HL-60 (cell line): ENCODE results near the gene DNAJC2.

Source experiments
- DNase-seq, 2 experiments: peaks; one replicate each; pipeline ENCODE4 v3.0.0-alpha.2; 2010 to 2020; ENCODE audit warnings: low read depth in 1 of 2, low spot score in 1 of 2
- H3K27ac ChIP-seq: fragments of 250-450 bp; sonication (Bioruptor Pico); replicated peaks from 2 replicates; pipeline ENCODE4 v1.5.1; 2020; ENCODE audit warnings: mild to moderate bottlenecking, moderate library complexity
- H3K27me3 ChIP-seq: fragments of 250-450 bp; sonication (Bioruptor Pico); 2 replicates; pipeline ENCODE4 v1.5.1; 2021; ENCODE audit warnings: mild to moderate bottlenecking, moderate library complexity; ENCODE audit not compliant: insufficient read depth, poor library complexity, severe bottlenecking
- H3K4me3 ChIP-seq: replicated peaks from 2 replicates; pipeline ENCODE4 v1.5.1; 2011; ENCODE audit warnings: mild to moderate bottlenecking, control low read depth, low read length; ENCODE audit not compliant: insufficient read depth
- GABPA ChIP-seq: IDR thresholded peaks from 2 replicates; pipeline ENCODE4 v1.6.1; 2012; ENCODE audit warnings: low read depth
- POLR2AphosphoS5 ChIP-seq: IDR thresholded peaks from 2 replicates; pipeline ENCODE4 v1.6.1; 2012; ENCODE audit warnings: low read depth
- SPI1 ChIP-seq: IDR thresholded peaks from 2 replicates; pipeline ENCODE4 v1.6.1; 2012; ENCODE audit warnings: low read depth, mild to moderate bottlenecking, borderline replicate concordance
- TF ChIP-seq, protein P1 (sequence below): IDR thresholded peaks from one replicate; pipeline ENCODE4 v1.5.1; 2011; ENCODE audit warnings: low read length, control low read depth, inconsistent platforms; ENCODE audit not compliant: insufficient read depth
- TF ChIP-seq, protein P2 (sequence below): IDR thresholded peaks from 2 replicates; pipeline ENCODE4 v1.6.1; 2012; ENCODE audit warnings: low read depth; ENCODE audit not compliant: insufficient replicate concordance

DNAJC2 gene

DNA sequence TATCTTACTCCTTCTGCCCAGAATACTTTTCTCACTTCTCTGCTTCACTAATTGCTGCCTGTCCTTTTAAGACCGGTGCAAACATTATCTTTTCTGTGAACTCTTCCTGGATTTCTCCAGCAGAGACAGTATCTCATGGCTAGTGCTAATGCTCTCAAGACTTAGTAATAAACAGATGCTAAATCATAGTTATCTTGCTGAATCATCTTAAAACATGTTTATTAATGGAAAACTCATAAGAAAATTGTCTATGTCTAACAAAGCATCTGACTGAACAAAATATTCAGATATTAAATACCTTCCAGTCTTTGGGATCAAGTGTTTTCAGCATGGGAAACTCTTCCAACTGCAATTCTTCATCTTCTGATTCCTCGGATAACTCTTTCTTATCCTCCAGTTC, 3.1 kb downstream of the DNAJC2 start:
- TF ChIP-seq GABPA: no peak
- DNase-seq: no peak
- Histone ChIP-seq H3K4me3 (no peak overlapping the region), H3K27me3 (no peaks in the 10 kb centered on the region), H3K27ac (no peak overlapping the region)

DNA sequence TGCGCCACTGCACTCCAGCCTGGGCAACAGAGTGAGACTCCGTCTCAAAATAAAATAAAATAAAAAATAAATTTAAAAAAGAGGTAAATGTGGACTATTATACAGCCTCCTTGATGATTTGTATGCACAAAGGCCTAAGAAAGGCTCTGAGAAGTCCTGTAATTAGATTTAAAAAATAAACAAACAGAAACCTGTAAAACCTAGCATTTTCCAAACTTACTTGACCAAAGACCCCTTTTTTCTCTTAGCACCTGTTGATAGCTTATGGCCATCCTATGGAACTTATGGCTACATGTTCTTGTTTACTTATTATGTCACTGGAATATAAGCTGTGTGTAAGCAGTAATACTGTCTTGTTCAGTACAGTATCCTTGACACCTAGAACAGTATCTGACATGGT, 5.7 kb downstream of the DNAJC2 start:
- H3K4me3 ChIP-seq: no peak overlapping the region
- no peak for TF ChIP-seq POLR2AphosphoS5
- no peak for TF ChIP-seq GABPA
- TF ChIP-seq SPI1: no peak
- TF ChIP-seq, protein P1, sequence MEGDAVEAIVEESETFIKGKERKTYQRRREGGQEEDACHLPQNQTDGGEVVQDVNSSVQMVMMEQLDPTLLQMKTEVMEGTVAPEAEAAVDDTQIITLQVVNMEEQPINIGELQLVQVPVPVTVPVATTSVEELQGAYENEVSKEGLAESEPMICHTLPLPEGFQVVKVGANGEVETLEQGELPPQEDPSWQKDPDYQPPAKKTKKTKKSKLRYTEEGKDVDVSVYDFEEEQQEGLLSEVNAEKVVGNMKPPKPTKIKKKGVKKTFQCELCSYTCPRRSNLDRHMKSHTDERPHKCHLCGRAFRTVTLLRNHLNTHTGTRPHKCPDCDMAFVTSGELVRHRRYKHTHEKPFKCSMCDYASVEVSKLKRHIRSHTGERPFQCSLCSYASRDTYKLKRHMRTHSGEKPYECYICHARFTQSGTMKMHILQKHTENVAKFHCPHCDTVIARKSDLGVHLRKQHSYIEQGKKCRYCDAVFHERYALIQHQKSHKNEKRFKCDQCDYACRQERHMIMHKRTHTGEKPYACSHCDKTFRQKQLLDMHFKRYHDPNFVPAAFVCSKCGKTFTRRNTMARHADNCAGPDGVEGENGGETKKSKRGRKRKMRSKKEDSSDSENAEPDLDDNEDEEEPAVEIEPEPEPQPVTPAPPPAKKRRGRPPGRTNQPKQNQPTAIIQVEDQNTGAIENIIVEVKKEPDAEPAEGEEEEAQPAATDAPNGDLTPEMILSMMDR: no peak
- TF ChIP-seq, protein P2, sequence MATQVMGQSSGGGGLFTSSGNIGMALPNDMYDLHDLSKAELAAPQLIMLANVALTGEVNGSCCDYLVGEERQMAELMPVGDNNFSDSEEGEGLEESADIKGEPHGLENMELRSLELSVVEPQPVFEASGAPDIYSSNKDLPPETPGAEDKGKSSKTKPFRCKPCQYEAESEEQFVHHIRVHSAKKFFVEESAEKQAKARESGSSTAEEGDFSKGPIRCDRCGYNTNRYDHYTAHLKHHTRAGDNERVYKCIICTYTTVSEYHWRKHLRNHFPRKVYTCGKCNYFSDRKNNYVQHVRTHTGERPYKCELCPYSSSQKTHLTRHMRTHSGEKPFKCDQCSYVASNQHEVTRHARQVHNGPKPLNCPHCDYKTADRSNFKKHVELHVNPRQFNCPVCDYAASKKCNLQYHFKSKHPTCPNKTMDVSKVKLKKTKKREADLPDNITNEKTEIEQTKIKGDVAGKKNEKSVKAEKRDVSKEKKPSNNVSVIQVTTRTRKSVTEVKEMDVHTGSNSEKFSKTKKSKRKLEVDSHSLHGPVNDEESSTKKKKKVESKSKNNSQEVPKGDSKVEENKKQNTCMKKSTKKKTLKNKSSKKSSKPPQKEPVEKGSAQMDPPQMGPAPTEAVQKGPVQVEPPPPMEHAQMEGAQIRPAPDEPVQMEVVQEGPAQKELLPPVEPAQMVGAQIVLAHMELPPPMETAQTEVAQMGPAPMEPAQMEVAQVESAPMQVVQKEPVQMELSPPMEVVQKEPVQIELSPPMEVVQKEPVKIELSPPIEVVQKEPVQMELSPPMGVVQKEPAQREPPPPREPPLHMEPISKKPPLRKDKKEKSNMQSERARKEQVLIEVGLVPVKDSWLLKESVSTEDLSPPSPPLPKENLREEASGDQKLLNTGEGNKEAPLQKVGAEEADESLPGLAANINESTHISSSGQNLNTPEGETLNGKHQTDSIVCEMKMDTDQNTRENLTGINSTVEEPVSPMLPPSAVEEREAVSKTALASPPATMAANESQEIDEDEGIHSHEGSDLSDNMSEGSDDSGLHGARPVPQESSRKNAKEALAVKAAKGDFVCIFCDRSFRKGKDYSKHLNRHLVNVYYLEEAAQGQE: no peak
- no peaks in the 10 kb centered on the region for H3K27me3 ChIP-seq
- no peak overlapping the region for H3K27ac ChIP-seq
- DNase-seq: no peak

DNA sequence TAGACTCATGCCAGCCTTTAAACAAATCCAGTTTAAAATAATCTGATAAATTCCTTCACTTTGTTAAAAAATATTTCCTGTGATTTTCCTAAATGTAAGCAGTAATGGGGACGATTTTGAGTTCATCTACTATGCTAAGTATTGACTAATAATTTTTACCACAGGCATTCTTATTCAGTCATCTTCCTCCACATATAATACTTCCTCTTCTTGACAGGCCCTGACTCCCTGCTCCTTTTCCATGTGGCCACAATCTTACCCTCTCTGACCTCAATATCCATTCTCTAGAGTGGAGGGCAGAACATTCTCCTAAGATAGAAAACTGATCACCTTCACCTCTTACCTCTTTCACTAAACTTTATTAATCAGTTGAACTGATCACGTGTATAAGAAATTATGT, 7.8 kb downstream of the DNAJC2 start:
- peak; percentile 41 for DNase-seq
- Histone ChIP-seq H3K4me3 (no peak overlapping the region), H3K27ac (no peak overlapping the region), H3K27me3 (no peaks in the 10 kb centered on the region)
- TF ChIP-seq, protein P1: no peak
- no peak for TF ChIP-seq POLR2AphosphoS5
- TF ChIP-seq SPI1: no peak
- TF ChIP-seq, protein P2: no peak
- TF ChIP-seq GABPA: no peak

DNA sequence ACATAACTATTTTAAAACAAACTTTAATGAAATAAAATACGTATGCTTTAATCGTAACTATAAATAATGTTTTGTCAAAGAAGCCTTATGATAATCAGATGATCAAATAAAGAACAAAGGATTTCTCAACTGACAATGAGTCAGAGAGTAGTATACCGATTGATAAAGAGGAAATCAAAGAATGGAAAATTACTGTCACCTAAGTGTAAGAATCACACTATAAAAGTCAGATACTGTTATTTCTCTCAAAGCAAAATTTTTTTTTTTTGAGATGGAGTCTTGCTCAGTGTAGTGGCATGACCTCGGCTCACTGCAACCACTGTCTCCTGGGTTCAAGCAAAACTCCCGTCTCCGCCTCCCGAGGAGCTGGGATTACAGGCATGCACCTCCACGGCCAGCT, 18.8 kb downstream of the DNAJC2 start:
- no peak overlapping the region for H3K27ac ChIP-seq
- H3K4me3 ChIP-seq: no peak overlapping the region
- no peak for TF ChIP-seq SPI1
- TF ChIP-seq, protein P1: no peak
- TF ChIP-seq, protein P2: no peak
- TF ChIP-seq GABPA: no peak
- TF ChIP-seq POLR2AphosphoS5: no peak
- no peak for DNase-seq
- no peaks in the 10 kb centered on the region for H3K27me3 ChIP-seq
